Measurements from ENCODE around the gene AIG1. TPM values are rescaled to one million over a fixed set of nuclear protein-coding genes. Genes with fewer than 3 reads are reported as not detected.

Gene AIG1
- total and polyA plus RNA-seq, 2 of the 4 experiments (the other 2 are of a cell fraction), result 21.3 to 27.1 TPM

DNA sequence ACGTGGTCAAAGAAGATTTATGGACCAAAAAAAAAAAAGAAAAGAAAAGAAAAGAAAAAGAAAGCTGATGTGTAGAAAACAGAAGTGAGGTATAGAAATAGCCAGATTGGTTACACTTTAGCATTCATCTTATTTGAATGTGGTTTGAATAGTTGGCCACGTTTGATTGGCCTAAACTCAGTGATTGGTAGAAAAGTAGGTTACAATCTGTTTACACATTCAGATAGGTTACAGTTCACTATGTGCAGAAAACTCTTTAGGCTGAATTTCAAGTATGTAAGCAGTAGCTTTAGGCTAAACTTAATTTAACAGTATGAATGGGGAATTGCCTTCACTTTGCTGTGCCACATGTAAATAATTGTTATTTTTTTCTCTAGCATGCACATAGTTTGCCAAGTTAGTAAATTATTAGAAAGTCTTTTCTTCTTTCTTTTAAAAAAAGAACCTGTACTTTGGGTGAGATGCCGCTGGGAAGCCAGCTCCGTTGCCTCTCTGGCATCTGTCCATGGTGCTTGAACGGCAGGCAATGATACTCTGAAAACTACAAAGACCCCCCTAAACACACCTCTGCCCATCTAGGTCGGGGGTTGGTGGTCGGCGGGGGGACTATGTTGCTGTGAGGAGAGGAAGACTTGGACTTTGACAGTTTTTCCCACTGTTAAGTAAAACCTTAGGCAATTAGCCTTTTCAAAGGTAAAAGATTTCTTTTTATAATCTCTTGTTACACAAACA, 173.0 kb downstream of the AIG1 start:
- Histone ChIP-seq H2BK15ac (ENCODE audit: low read depth, low read length) (no peak overlapping the region), H2AK5ac (ENCODE audit: low read depth, low read length) (no peak overlapping the region), H2AFZ (replicated peaks; ENCODE audit: low read length, poor library complexity) (no peak overlapping the region), H3K14ac (replicated peaks; ENCODE audit: low read depth, low read length) (no peak overlapping the region), H4K8ac (ENCODE audit: low read depth in 2 of 2, low read length in 2 of 2) (no peak overlapping the region), H4K20me1 (ENCODE audit: insufficient read depth, low read length) (no peaks in the 10 kb centered on the region), H3K9me1 (ENCODE audit: insufficient read depth, low read length) (no peaks in the 10 kb centered on the region), H3K4me2 (ENCODE audit: low read depth, low read length) (no peak overlapping the region), H3K27ac (ENCODE audit: insufficient read depth, low read length) (no peak overlapping the region), H3K56ac (ENCODE audit: extremely low read depth, insufficient read depth, low read length) (no peak overlapping the region), H3K4ac (ENCODE audit: low read depth, low read length) (no peak overlapping the region), H2BK5ac (ENCODE audit: low read depth, low read length, poor library complexity, severe bottlenecking) (no peak overlapping the region), H3K79me1 (ENCODE audit: low read depth in 1 of 2, low read length in 2 of 2) (no peaks in the 10 kb centered on the region), H3K4me3 (ENCODE audit: insufficient read depth, low read depth, low read length) (no peak overlapping the region), H3K18ac (ENCODE audit: low read depth, low read length) (no peak overlapping the region), H4K91ac (ENCODE audit: insufficient read depth, low read depth, low read length) (no peak overlapping the region), H3K36me3 (ENCODE audit: control insufficient read depth, insufficient read depth, low read length) (no peaks in the 10 kb centered on the region), H3K4me1 (ENCODE audit: control insufficient read depth, insufficient read depth, low read length) (no peaks in the 10 kb centered on the region), H3K9me3 (ENCODE audit: control insufficient read depth, insufficient read depth, low read length) (no peaks in the 10 kb centered on the region), H2BK20ac (ENCODE audit: low read depth, low read length) (no peak overlapping the region), H3K9ac (ENCODE audit: low read depth, low read length) (no peak overlapping the region), H2AK9ac (replicated peaks; ENCODE audit: low read depth, low read length, poor library complexity) (no peak overlapping the region), H3K27me3 (ENCODE audit: control insufficient read depth, insufficient read depth, low read length) (no peaks in the 10 kb centered on the region), H3K23ac (ENCODE audit: low read depth, low read length) (no peak overlapping the region), H4K5ac (ENCODE audit: low read depth, low read length) (no peak overlapping the region), H2BK120ac (ENCODE audit: low read depth, low read length) (no peak overlapping the region)
- WGBS, 2 experiments (ENCODE audit: extremely low coverage in 2 of 2, insufficient read length in 1 of 2), result 40% methylated on average over 1 of the region's 8 CpGs; no CpG with 5 or more reads in 1 of the 2 experiments
- in situ Hi-C loops (cut with MboI; ENCODE audit: low sequenced_read_pairs) (no loop called here), intact Hi-C loops (cut with micrococcal nuclease) (loop anchor here (1.0 to 2.0 kb wide), 2 partner anchors 194 to 541 kb away; no protein-coding TSS in a partner anchor), dilution Hi-C loops (cut with HindIII; ENCODE audit: low sequenced_read_pairs, unreplicated experiment) (no loop called here)
- TF ChIP-seq FOS (IDR thresholded peaks at IDR 0.05; ENCODE audit: low read depth, low read length), result no peak
- no peak for TF ChIP-seq RFX5 (IDR thresholded peaks at IDR 0.05; ENCODE audit: low read depth, low read length)
- TF ChIP-seq, protein P1, sequence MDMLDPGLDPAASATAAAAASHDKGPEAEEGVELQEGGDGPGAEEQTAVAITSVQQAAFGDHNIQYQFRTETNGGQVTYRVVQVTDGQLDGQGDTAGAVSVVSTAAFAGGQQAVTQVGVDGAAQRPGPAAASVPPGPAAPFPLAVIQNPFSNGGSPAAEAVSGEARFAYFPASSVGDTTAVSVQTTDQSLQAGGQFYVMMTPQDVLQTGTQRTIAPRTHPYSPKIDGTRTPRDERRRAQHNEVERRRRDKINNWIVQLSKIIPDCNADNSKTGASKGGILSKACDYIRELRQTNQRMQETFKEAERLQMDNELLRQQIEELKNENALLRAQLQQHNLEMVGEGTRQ (IDR thresholded peaks at IDR 0.05; ENCODE audit: low read depth, low read length), result no peak
- no peak for TF ChIP-seq MAZ (IDR thresholded peaks at IDR 0.05; ENCODE audit: borderline replicate concordance, low read depth, low read length)
- TF ChIP-seq, protein P2, sequence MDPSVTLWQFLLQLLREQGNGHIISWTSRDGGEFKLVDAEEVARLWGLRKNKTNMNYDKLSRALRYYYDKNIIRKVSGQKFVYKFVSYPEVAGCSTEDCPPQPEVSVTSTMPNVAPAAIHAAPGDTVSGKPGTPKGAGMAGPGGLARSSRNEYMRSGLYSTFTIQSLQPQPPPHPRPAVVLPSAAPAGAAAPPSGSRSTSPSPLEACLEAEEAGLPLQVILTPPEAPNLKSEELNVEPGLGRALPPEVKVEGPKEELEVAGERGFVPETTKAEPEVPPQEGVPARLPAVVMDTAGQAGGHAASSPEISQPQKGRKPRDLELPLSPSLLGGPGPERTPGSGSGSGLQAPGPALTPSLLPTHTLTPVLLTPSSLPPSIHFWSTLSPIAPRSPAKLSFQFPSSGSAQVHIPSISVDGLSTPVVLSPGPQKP (IDR thresholded peaks at IDR 0.05; ENCODE audit: borderline replicate concordance, low read depth, low read length), result no peak
- TF ChIP-seq BHLHE40 (IDR thresholded peaks at IDR 0.05; ENCODE audit: low read depth, low read length), result no peak
- TF ChIP-seq CHD1 (IDR thresholded peaks at IDR 0.05; ENCODE audit: low read depth, low read length), result no peak
- TF ChIP-seq MXI1 (IDR thresholded peaks at IDR 0.05; ENCODE audit: borderline replicate concordance, low read depth, low read length), result no peak
- TF ChIP-seq SMC3 (IDR thresholded peaks at IDR 0.05; ENCODE audit: low read depth, low read length), result no peak
- TF ChIP-seq RCOR1 (IDR thresholded peaks at IDR 0.05; ENCODE audit: insufficient replicate concordance, low read length), result no peak
- no peak for TF ChIP-seq POLR2A (IDR thresholded peaks at IDR 0.05; ENCODE audit: low read depth, low read length)
- no peak for TF ChIP-seq MAFK (IDR thresholded peaks at IDR 0.05; ENCODE audit: low read depth, low read length)
- TF ChIP-seq, protein P3, sequence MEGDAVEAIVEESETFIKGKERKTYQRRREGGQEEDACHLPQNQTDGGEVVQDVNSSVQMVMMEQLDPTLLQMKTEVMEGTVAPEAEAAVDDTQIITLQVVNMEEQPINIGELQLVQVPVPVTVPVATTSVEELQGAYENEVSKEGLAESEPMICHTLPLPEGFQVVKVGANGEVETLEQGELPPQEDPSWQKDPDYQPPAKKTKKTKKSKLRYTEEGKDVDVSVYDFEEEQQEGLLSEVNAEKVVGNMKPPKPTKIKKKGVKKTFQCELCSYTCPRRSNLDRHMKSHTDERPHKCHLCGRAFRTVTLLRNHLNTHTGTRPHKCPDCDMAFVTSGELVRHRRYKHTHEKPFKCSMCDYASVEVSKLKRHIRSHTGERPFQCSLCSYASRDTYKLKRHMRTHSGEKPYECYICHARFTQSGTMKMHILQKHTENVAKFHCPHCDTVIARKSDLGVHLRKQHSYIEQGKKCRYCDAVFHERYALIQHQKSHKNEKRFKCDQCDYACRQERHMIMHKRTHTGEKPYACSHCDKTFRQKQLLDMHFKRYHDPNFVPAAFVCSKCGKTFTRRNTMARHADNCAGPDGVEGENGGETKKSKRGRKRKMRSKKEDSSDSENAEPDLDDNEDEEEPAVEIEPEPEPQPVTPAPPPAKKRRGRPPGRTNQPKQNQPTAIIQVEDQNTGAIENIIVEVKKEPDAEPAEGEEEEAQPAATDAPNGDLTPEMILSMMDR (conservative IDR thresholded peaks at IDR 0.05; ENCODE audit: low read depth, low read length), result no peak
- TF ChIP-seq CEBPB (IDR thresholded peaks at IDR 0.05; ENCODE audit: low read depth, low read length), result no peak
- TF ChIP-seq NFE2L2 (IDR thresholded peaks at IDR 0.05; ENCODE audit: low read depth, low read length), result no peak
- ChIA-PET CTCF (interaction anchor here (0.6 to 2.2 kb wide), 3 partner anchors 168 to 1242 kb away, joined by 3 to 13 read pairs (median 4); no protein-coding TSS in a partner anchor), POLR2A (ENCODE audit: unreplicated experiment) (interaction anchor here (0.6 to 0.7 kb wide), 2 partner anchors 174 to 609 kb away, joined by 4 read pairs; partner anchors contain the start of gene LTV1)
- no TSS peak for BruUV-seq (replicated peaks)
- DNase-seq (no peak), ATAC-seq (ENCODE audit: low read depth) (no peak)
